HepG2 (cell line): ENCODE data around the gene ERCC4. TPM values are rescaled to one million over a fixed set of nuclear protein-coding genes. Genes with fewer than 3 reads are reported as not detected.

ENCODE experiments used
- ARNTL ChIP-seq: sonication (generic); formaldehyde crosslinking; IDR thresholded peaks from 2 replicates; pipeline ENCODE4 v1.4.0; 2020; ENCODE audit warnings: mild to moderate bottlenecking, missing genetic modification reagents
- CEBPG ChIP-seq: IDR thresholded peaks from 2 replicates; pipeline ENCODE4 v1.6.1; 2016
- FOXC1 ChIP-seq: sonication (generic); formaldehyde crosslinking; IDR thresholded peaks from 2 replicates; pipeline ENCODE4 v1.8.0; 2022; ENCODE audit warnings: mild to moderate bottlenecking, missing genetic modification reagents, borderline replicate concordance
- FOXM1 ChIP-seq: sonication (generic); formaldehyde crosslinking; IDR thresholded peaks from 2 replicates; pipeline ENCODE4 v1.5.0; 2020; ENCODE audit warnings: missing genetic modification reagents
- HNRNPLL ChIP-seq: fragments of 200-400 bp; formaldehyde crosslinking; IDR thresholded peaks from 2 replicates; pipeline ENCODE4 v1.6.1; 2017; ENCODE audit warnings: mild to moderate bottlenecking, low read depth, low read length; ENCODE audit not compliant: poor library complexity, severe bottlenecking
- JUNB ChIP-seq: sonication (generic); formaldehyde crosslinking; IDR thresholded peaks from 2 replicates; pipeline ENCODE4 v1.8.0; 2022; ENCODE audit warnings: missing genetic modification reagents, mild to moderate bottlenecking, borderline replicate concordance
- KAT2B ChIP-seq: fragments of 150-350 bp; IDR thresholded peaks from 2 replicates; pipeline ENCODE4 v1.6.1; 2014; ENCODE audit warnings: low read depth, low read length, borderline replicate concordance
- NCOA2 ChIP-seq: sonication (generic); formaldehyde crosslinking; IDR thresholded peaks from 2 replicates; pipeline ENCODE4 v1.8.0; 2022; ENCODE audit warnings: inconsistent platforms
- NFATC3 ChIP-seq: sonication (generic); formaldehyde crosslinking; IDR thresholded peaks from 2 replicates; pipeline ENCODE4 v1.5.1; 2020; ENCODE audit warnings: mild to moderate bottlenecking, missing genetic modification reagents
- PTBP1 ChIP-seq: fragments of 200-400 bp; formaldehyde crosslinking; IDR thresholded peaks from 2 replicates; pipeline ENCODE4 v1.6.1; 2018; ENCODE audit warnings: low read length, low read depth; ENCODE audit not compliant: poor library complexity, severe bottlenecking
- RCOR2 ChIP-seq: IDR thresholded peaks from 2 replicates; pipeline ENCODE4 v1.6.1; 2016; ENCODE audit warnings: missing biosample characterization, missing genetic modification reagents
- TSC22D2 ChIP-seq: sonication (generic); formaldehyde crosslinking; IDR thresholded peaks from 2 replicates; pipeline ENCODE4 v1.5.1; 2020; ENCODE audit warnings: missing genetic modification reagents, mild to moderate bottlenecking, borderline replicate concordance
- ZBTB7B ChIP-seq: sonication (generic); formaldehyde crosslinking; IDR thresholded peaks from 2 replicates; pipeline ENCODE4 v1.4.0; 2020; ENCODE audit warnings: missing genetic modification reagents
- ZC3H4 ChIP-seq: sonication (generic); formaldehyde crosslinking; IDR thresholded peaks from 2 replicates; pipeline ENCODE4 v1.4.0; 2020; ENCODE audit warnings: missing genetic modification reagents, borderline replicate concordance
- ZNF280B ChIP-seq: sonication (generic); formaldehyde crosslinking; IDR thresholded peaks from 2 replicates; pipeline ENCODE4 v1.5.0; 2020; ENCODE audit warnings: missing genetic modification reagents, mild to moderate bottlenecking, borderline replicate concordance
- ZNF605 ChIP-seq: sonication (generic); formaldehyde crosslinking; IDR thresholded peaks from 2 replicates; pipeline ENCODE4 v1.8.0; 2022; ENCODE audit warnings: mild to moderate bottlenecking, missing genetic modification reagents
- ZNF709 ChIP-seq: sonication (generic); formaldehyde crosslinking; IDR thresholded peaks from 2 replicates; pipeline ENCODE4 v1.5.0; 2020; ENCODE audit warnings: mild to moderate bottlenecking, missing genetic modification reagents
- ZNF773 ChIP-seq: sonication (generic); formaldehyde crosslinking; IDR thresholded peaks from 2 replicates; pipeline ENCODE4 v1.4.0; 2020; ENCODE audit warnings: missing genetic modification reagents, borderline replicate concordance
- ZNF792 ChIP-seq: IDR thresholded peaks from 2 replicates; pipeline ENCODE4 v1.6.1; 2016
- polyA plus RNA-seq, 8 experiments: library from polyadenylated mRNA; depleted of rRNA in 3 of 8; stranded (reverse) in 7 of 8; unstranded in 1 of 8; fragments of >200 nt; fragmentation: Illumina TruSeq in 4 of 8; extraction: Trizol in 4 of 8; gene quantifications; 2 replicates each; pipeline versions ENCODE4 v1.2.1 to v1.2.3, GENCODE V29; 2011 to 2016; ENCODE audit warnings: low read depth in 4 of 8, missing spikeins in 1 of 8, mixed read lengths in 1 of 8; ENCODE audit not compliant: insufficient read depth in 1 of 8
- total RNA-seq, 5 experiments: library from RNA; depleted of rRNA; stranded (reverse); fragments of >200 nt; fragmentation: Illumina TruSeq; extraction: Trizol; gene quantifications; 2 replicates each; pipeline ENCODE4 v1.2.3, GENCODE V29; 2016; ENCODE audit warnings: low read depth in 1 of 5
- TF ChIP-seq, protein P1 (sequence below): sonication (generic); formaldehyde crosslinking; IDR thresholded peaks from 2 replicates; pipeline ENCODE4 v1.8.0; 2022; ENCODE audit warnings: missing genetic modification reagents, mild to moderate bottlenecking, moderate library complexity, borderline replicate concordance
- TF ChIP-seq, protein P2 (sequence below), 2 experiments: sonication (generic) in 1 of 2; formaldehyde crosslinking in 1 of 2; IDR thresholded peaks; 2 replicates each; pipeline versions ENCODE4 v1.4.0 to v1.6.1; 2016 to 2020; ENCODE audit warnings: borderline replicate concordance in 1 of 2, low read depth in 1 of 2, mild to moderate bottlenecking in 1 of 2, missing genetic modification reagents in 1 of 2

Gene ERCC4
- total and polyA plus RNA-seq, 2 of the 13 experiments (the other 11 are each of a cell fraction or from before 2014, with no cell fraction given) = 5.4 to 15.2 TPM

DNA sequence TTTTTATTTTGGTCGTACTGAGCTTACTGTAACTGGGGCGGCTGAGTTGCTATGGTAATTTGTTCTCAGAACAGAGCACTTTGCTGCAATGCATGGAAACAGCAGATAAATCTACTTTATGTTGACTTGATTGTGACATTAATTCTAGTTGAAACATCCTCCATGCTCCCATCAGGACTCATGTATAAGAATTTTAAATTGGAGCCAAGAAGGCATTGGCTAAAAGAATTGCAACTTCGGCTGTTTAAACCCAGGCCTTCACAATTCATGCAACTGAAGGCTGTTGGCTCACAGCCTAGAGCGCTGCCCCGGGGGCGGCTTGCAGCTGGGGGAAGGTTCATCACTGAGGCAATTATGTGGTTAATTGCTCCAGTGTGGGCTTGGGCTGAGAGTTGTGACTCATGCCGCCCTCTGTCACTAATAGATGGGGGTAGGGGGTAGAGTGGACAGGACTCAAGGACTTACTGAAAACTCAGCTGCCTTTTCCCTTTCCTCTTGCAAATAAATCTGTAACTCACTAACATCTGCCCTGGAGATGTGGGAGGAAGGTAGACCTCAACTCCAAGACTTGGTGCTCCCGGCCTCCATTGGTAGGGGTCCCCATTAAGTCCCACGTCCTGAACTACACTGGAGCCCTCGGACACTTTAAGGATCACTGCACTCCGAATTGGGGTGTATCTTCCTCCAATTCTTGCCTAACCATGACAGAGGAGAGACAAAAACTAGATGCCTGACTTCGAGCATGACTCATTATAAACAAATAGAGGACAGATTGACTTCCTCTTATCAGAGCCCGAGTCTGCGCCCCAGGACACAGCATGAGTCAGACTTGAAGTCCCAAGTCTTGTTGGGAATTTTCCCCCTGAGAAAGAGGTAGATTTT lies 37.5 kb downstream of the ERCC4 start (continued):
- TF ChIP-seq FOXM1 (CRISPR knock-in tag) (no peak), ZNF792 (CRISPR knock-in tag) (no peak), RCOR2 (CRISPR knock-in tag) (no peak), PTBP1 (no peak), CEBPG (CRISPR knock-in tag) (peak; percentile 73), NFATC3 (0 out of 2 replicates have a peak, but pooled peaks have one; percentile 25), NCOA2 (CRISPR knock-in tag) (no peak), HNRNPLL (no peak), ZBTB7B (CRISPR knock-in tag) (no peak), ZNF709 (no peak), ZNF280B (CRISPR knock-in tag) (no peak), TSC22D2 (CRISPR knock-in tag) (peak; percentile 22; the same call in 1 of the 2 replicates), ZNF773 (CRISPR knock-in tag) (no peak; the same call in 1 of the 2 replicates), KAT2B (no peak), ZNF605 (CRISPR knock-in tag) (peak; percentile 92), FOXC1 (CRISPR knock-in tag) (no peak), ZC3H4 (no peak), ARNTL (CRISPR knock-in tag) (no peak), JUNB (peak; percentile 96)
- TF ChIP-seq, protein P1, sequence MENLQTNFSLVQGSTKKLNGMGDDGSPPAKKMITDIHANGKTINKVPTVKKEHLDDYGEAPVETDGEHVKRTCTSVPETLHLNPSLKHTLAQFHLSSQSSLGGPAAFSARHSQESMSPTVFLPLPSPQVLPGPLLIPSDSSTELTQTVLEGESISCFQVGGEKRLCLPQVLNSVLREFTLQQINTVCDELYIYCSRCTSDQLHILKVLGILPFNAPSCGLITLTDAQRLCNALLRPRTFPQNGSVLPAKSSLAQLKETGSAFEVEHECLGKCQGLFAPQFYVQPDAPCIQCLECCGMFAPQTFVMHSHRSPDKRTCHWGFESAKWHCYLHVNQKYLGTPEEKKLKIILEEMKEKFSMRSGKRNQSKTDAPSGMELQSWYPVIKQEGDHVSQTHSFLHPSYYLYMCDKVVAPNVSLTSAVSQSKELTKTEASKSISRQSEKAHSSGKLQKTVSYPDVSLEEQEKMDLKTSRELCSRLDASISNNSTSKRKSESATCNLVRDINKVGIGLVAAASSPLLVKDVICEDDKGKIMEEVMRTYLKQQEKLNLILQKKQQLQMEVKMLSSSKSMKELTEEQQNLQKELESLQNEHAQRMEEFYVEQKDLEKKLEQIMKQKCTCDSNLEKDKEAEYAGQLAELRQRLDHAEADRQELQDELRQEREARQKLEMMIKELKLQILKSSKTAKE (CRISPR knock-in tag) = 0 out of 2 replicates have a peak, but pooled peaks have one; percentile 20
- TF ChIP-seq, protein P2, sequence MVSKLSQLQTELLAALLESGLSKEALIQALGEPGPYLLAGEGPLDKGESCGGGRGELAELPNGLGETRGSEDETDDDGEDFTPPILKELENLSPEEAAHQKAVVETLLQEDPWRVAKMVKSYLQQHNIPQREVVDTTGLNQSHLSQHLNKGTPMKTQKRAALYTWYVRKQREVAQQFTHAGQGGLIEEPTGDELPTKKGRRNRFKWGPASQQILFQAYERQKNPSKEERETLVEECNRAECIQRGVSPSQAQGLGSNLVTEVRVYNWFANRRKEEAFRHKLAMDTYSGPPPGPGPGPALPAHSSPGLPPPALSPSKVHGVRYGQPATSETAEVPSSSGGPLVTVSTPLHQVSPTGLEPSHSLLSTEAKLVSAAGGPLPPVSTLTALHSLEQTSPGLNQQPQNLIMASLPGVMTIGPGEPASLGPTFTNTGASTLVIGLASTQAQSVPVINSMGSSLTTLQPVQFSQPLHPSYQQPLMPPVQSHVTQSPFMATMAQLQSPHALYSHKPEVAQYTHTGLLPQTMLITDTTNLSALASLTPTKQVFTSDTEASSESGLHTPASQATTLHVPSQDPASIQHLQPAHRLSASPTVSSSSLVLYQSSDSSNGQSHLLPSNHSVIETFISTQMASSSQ (IDR thresholded peaks at IDR 0.05; ENCODE audit: low read depth) = no peak
- TF ChIP-seq, protein P2 (CRISPR knock-in tag; IDR thresholded peaks at IDR 0.05; ENCODE audit: borderline replicate concordance) = no peak
